IPS-NIHi11 (cell line): ENCODE data around the gene ADGRV1.
"Not testable (repeated sequence)": the region's sequence is repeated elsewhere in the genome, so short reads cannot be mapped to it uniquely, and the experiment has no call there.

ENCODE experiments used
- DNase-seq: peaks from one replicate; pipeline ENCODE4 v3.0.0; 2012; ENCODE audit warnings: mixed read lengths, low spot score

ADGRV1 gene

DNA sequence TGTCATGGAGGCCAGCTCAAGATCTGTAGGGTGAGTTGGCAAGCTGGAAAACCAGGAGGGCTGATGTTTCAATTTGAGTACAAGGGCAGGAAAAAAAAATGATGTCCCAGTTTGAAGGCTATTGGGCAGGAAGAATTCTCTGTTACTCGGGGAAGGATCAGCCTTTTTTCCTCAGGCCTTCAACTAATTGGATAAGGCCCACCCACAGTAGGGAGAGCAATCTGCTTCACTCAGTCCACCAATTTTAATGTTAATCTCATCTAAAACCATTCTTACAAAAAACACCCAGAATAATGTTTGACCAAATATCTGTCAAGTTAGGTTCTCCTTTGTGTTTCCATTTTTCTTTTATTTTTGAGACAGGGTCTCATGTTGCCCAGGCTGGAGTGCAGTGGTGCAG, 442.1 kb downstream of the ADGRV1 start:
- no peak for DNase-seq

DNA sequence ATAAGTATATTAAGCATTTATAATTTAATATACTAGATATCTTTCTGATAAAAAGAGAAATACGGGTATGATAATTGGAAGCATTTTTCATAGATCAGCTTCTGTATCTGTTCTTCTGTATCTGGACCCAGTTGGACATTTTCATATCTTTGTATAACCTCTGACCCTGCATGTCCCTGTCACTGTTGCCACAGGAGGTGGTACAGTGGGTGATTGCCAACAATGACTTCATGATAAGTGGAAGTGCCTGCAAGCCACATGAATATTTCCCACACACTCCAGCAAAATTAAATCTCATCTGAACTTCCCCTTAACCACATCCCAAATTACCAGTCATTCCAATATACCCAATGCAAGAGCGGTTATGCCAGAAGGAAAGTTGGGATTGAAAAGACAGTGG, 448.1 kb downstream of the ADGRV1 start:
- no peak for DNase-seq

DNA sequence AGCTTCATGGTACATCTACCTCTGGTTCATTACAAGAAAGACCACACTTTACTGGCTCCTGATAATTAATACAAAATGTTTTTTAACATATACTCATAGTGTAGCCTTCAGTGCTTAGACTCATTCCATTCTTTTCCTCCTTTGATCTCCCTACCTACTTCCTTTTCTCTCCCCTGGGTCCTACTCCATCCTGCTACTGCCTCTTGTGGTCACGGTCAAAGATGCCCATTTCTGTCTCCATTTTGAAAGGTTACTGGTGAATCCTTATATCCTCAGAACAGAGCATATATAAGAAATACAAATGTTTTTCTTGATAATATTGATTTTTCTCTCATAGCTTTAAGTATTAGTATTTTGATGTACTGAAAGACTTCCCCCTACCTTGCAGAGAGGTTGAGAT, 448.7 kb downstream of the ADGRV1 start:
- DNase-seq, result no peak

GRCh38 chr5:91007780-91008402, 449.3 kb downstream of the ADGRV1 start:
- DNase-seq, result no peak

GRCh38 chr5:91010090-91010489, 451.5 kb downstream of the ADGRV1 start:
- no peak for DNase-seq

DNA sequence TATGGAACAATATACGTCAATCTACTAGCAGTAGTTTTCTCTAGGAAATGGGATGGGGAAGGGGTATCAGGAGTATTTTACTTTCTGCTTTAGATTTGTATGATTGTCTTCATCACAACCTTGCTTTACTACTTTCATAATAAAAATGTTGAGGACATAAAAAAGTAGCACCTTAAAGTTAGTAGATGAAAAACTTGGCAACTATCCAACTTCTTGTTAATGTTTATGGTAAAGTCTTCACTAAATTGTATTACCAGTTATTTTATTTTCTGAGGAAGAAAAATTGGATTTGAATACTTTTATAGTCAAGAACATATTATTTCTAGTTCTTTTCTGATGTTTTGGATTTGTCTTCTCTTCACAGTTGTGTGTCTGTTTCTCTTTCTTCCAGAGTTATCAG, 452.4 kb downstream of the ADGRV1 start:
- no peak for DNase-seq

- not testable (repeated sequence) for DNase-seq
Measured at GRCh38 chr5:91012867-91013266, 454.3 kb downstream of the ADGRV1 start.

GRCh38 chr5:91016322-91016721, 457.7 kb downstream of the ADGRV1 start:
- DNase-seq, result no peak

DNA sequence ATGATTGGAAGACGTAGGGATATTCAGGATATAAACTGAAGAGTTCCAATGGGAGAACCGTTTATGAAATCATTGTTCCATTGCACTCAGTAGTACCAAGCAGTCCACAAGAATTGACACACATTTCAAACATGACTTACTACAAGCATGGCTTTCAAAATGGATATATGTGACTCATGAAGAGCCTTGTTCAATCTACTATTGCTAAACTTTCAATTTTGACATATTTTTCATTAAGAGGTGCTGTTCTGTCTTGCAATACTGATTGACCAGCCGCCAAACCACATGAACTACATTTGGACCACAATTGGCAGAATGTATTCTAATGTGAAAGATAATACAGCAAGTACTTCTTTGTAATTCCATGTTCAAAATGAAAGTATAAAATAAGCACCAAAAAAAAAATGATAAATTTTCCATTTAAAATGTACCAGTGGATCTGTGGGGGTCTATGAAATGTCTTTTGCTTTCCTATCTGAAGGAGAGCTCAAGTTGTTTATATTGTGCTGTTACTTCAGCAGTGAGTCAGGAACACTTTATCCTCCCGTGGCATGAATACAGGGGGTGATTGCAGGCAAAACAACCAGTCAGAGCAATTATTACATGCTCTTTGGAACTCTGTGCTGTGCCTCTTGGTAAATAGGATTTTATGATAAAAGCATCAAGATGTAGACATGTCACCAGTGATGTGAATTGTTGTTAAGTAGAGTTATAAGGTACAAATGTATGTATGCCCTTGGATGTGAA, 458.5 kb downstream of the ADGRV1 start:
- DNase-seq, result no peak

DNA sequence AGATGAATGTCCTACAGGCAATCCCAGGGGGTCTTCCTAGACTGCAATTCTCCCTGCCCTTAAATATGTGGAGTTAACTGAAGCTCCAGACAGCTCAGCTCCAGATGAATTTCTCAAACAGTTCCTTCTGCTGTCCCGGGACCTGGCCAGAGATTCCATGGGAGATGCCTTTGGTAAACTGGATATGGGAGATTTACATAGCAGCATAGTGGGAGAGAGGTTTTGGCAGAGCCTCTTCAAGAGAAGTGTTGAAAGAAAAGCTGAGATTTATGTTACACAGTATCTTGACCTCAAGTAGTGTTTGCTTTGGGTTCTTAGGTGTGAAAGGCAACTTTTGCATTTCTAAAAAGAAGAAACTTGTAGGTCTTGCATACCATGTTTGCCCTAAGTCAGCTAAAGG, 459.6 kb downstream of the ADGRV1 start:
- DNase-seq, result no peak

DNA sequence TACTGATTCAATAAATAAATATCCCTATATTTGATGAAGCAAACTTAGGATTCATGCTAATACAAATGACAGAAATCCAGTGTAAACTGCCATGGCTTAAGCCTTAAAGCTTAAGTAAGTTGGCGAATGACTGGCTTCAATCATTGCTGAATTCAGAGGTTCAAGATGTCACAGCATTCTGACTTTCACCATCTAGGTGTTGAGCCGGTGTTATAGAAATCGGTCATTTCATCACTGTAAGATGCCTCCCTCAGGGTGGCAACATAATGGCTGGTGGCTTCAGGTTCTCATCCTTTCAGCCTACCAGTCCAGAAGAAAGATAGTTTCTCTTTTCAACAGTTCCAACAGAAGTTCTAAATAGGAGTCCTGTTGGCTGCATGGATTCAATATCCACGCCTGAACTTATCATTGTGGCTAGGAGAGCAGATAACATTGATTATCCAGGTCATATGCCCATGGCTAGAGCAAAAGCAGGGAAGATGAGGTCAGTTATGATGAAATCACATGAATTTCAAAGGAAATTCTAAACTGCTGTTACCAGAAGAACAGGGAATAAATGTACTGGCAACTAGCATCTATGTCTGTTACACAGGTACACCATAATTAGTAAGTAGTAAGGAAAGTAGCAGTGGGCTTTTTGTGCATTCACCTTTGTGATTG, 460.2 kb downstream of the ADGRV1 start:
- no peak for DNase-seq

DNA sequence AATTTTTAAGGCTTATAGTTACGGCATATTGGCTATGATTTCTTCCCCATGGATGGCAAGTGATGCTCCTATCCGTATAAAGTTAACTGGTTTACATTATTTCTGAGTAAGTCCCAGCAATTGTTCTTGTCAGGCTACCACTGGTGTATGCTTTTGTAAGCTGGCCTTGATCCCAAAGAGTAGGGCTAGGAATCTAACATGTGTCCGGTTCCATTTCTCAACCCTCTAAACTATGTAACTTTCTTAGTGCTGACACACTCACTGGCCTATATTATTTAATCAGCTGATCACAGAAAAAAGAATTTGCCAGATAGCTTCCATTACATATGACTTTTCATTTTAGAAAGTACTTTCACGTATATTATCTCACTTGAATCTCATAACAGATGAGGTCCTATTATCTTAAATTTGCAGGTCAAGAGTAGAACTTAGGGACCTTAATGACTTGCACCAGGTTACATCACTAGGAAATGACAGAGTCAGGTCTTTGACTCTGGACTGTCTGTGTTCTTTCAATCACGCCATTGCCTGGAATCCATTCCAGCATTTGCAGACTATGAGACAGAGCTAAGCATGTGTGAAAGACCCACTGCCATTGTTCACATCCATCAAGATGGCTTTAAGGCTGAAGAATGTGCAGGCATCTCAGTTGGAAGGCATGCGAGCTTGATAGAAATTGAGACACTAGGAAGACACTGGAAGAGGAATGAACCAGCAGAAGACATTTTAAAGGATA, 461.6 kb downstream of the ADGRV1 start:
- DNase-seq, result no peak

- DNase-seq, result no peak
Measured at GRCh38 chr5:91022518-91022917, 463.9 kb downstream of the ADGRV1 start.

DNA sequence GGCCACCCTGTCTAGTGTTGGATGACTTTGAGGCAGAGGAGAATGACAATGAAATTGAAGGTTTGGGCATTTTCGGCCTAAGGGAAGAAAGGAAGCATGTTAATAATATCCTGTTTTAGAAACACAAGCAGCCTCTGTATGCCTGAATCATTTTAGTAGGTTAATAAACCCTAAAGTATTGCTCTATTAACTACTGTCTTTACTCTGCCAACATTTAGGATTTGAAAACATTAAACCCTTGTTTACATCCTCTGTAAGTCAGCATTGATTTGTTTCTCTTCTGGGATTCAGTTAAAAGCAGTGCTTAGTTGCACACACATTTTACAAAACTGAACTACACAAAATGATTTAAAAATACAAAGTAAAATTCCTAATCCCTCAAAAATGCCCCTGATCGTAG, 465.6 kb downstream of the ADGRV1 start:
- DNase-seq, result no peak

- DNase-seq, result no peak
Measured at GRCh38 chr5:91024727-91025126, 466.1 kb downstream of the ADGRV1 start.

DNA sequence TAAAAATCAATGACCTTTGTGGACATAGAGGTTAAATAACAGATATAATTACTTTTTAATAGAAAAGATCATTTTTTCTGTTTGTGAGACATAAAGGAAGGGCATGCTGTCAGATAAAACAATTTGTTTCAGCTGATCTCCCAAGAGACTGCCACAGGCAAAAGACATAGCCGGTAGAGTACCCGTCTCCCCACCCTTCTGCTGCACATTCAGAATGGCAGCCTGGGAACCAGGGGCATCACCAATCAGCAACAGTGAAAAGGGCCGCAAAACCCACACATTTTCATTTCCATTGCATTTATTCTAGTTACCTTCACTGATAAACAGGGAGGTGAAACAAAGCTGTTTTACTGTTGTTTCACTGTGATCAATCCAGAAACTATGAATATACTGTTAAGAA, 466.9 kb downstream of the ADGRV1 start:
- no peak for DNase-seq

- no peak for DNase-seq
Measured at GRCh38 chr5:91025956-91026355, 467.4 kb downstream of the ADGRV1 start.

DNA sequence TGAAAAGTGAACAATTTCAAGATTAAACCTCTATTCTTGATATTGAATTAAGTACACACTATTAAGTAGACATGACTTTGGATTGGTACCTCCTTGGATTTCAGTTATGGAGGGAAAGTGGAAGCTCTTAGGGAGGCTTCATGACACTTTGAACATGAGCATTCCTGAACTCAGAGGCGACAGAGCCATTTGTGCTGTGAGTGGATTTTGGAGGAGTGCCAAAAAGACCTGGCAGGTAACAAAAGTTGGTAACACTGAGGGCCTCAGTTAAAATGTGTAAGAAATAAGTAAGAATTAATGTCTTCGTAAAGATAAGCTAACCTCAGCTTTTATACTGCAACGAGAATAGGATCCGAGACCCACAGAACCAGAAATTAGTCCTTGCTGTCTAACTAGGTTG, 467.9 kb downstream of the ADGRV1 start:
- no peak for DNase-seq

GRCh38 chr5:91027405-91028139, 469.0 kb downstream of the ADGRV1 start:
- no peak for DNase-seq

DNA sequence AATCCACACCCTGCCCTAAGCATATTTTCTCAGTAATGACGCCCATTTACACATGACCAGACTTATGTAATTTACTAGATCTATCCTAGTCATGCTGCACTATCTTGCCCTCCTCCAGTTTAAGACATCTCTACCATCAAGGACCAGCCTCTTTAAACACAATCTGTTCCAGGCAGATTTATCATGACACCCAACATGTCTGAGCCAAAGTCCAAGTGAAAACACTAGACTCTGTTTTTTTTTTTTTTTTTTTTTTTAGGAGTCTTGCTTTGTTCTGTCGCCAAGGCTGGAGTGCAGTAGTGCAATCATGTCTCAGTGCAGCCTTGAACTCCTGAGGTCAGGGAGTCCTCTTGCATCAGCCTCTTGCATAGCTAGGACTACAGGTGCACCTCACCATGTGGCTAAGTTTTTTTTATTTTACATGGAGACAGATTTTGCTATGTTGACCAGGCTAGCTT, 469.9 kb downstream of the ADGRV1 start:
- DNase-seq, result no peak

DNA sequence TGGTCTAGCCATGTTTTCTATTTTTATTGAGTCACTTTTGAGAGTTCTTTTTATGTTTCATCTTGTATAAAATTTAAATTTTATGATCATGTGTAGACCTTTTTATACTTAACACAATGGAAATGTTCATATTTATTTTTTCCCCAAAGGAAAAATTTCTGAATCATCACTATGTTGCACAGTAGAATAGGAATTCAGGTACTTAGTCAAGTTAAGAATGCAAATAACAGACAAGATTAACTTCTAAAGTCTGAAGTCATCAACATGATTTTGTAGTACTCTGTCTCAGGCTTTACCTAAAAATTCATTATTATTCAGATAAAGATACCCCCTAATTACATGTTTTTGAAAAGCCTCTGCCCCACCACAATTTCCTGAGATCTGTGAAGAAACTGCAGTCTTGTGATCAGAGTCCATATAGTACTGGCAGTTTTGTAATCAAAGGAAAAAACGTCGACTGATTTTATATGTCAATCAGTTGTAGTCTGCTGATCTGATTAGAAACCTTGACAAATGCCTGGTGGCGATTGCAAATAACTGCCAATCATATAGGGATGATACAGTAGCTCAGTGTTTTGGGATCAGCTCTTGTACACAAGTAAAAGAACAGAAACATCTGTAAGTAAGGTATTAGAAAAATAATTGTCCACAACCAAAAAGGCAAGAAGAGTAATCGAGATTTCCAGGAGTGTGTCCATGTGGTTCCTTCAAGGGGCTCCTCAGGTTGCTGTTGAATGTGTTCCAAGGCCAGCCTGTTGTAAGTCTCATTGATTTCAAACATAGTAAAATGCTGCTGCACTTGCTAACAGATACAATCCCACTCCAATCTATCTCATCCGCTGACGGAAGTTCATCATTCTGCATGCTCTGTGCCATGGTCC, 472.2 kb downstream of the ADGRV1 start:
- DNase-seq, result no peak
